Mesenchymal stem cell (in vitro differentiated cells and primary cell): ENCODE results near the gene C16orf78.

Source experiments
- DNase-seq: peaks from one replicate; pipeline ENCODE4 v3.0.0-alpha.2; 2013
- H2AFZ ChIP-seq: one replicate; pipeline ENCODE4 v1.6.1; 2013; ENCODE audit warnings: low read depth, mild to moderate bottlenecking, control low read depth, inconsistent platforms, low read length, moderate library complexity
- H2AK5ac ChIP-seq: 2 replicates; pipeline ENCODE4 v1.6.1; 2013; ENCODE audit warnings: low read length, moderate library complexity, mild to moderate bottlenecking, inconsistent platforms; ENCODE audit not compliant: severe bottlenecking
- H2BK120ac ChIP-seq: one replicate; pipeline ENCODE4 v1.6.1; 2013; ENCODE audit warnings: low read depth, mild to moderate bottlenecking, inconsistent platforms, low read length, moderate library complexity
- H2BK12ac ChIP-seq, 2 experiments: one replicate each; pipeline ENCODE4 v1.6.1; 2013; ENCODE audit warnings: inconsistent platforms in 2 of 2, low read length in 2 of 2, mild to moderate bottlenecking in 2 of 2, moderate library complexity in 2 of 2, control low read depth in 1 of 2
- H2BK15ac ChIP-seq: one replicate; pipeline ENCODE4 v1.6.1; 2013; ENCODE audit warnings: mild to moderate bottlenecking, low read depth, inconsistent platforms; ENCODE audit not compliant: poor library complexity, severe bottlenecking
- H2BK5ac ChIP-seq: 2 replicates; pipeline ENCODE4 v1.6.1; 2013; ENCODE audit warnings: low read depth, mild to moderate bottlenecking, low read length, control low read depth, inconsistent platforms; ENCODE audit not compliant: poor library complexity, severe bottlenecking
- H3K14ac ChIP-seq, 2 experiments: one replicate each; pipeline ENCODE4 v1.6.1; 2013; ENCODE audit warnings: inconsistent platforms in 2 of 2, low read length in 2 of 2, control low read depth in 1 of 2, mild to moderate bottlenecking in 1 of 2, moderate library complexity in 1 of 2
- H3K18ac ChIP-seq, 2 experiments: one replicate each; pipeline ENCODE4 v1.6.1; 2013; ENCODE audit warnings: inconsistent platforms in 2 of 2, low read length in 2 of 2, control low read depth in 1 of 2, low read depth in 1 of 2, mild to moderate bottlenecking in 1 of 2
- H3K23ac ChIP-seq, 2 experiments: one replicate each; pipeline ENCODE4 v1.6.1; 2013; ENCODE audit warnings: inconsistent platforms in 2 of 2, low read length in 2 of 2, mild to moderate bottlenecking in 2 of 2, moderate library complexity in 2 of 2, control low read depth in 1 of 2
- H3K27ac ChIP-seq: 2 replicates; pipeline ENCODE4 v1.5.1; 2013; ENCODE audit warnings: mild to moderate bottlenecking, moderate library complexity, low read length, control low read depth, inconsistent platforms; ENCODE audit not compliant: poor library complexity, severe bottlenecking
- H3K27me3 ChIP-seq, 2 experiments: 2 replicates each; pipeline versions ENCODE4 v1.6.1 to v1.7.0; 2013; ENCODE audit warnings: low read length in 2 of 2, mild to moderate bottlenecking in 2 of 2, moderate library complexity in 2 of 2, control low read depth in 1 of 2, inconsistent platforms in 1 of 2; ENCODE audit not compliant: control insufficient read depth in 1 of 2, insufficient read depth in 1 of 2
- H3K36me3 ChIP-seq, 2 experiments: 2 replicates each; pipeline versions ENCODE4 v1.6.1 to v1.7.0; 2013; ENCODE audit warnings: low read length in 2 of 2, control low read depth in 1 of 2, inconsistent platforms in 1 of 2, low read depth in 1 of 2, mild to moderate bottlenecking in 1 of 2; ENCODE audit not compliant: insufficient read depth in 2 of 2, control insufficient read depth in 1 of 2
- H3K4ac ChIP-seq, 2 experiments: one replicate each; pipeline ENCODE4 v1.6.1; 2013; ENCODE audit warnings: inconsistent platforms in 2 of 2, low read length in 2 of 2, mild to moderate bottlenecking in 2 of 2, moderate library complexity in 2 of 2, control low read depth in 1 of 2, low read depth in 1 of 2
- H3K4me1 ChIP-seq: 2 replicates; pipeline ENCODE4 v1.6.1; 2013; ENCODE audit warnings: low read depth, low read length, control low read depth; ENCODE audit not compliant: control insufficient read depth, insufficient read depth
- H3K4me2 ChIP-seq: 2 replicates; pipeline ENCODE4 v1.6.1; 2013; ENCODE audit warnings: low read length, mild to moderate bottlenecking, inconsistent platforms; ENCODE audit not compliant: poor library complexity, severe bottlenecking
- H3K4me3 ChIP-seq, 2 experiments: 2 replicates each; pipeline versions ENCODE4 v1.5.1 to v1.7.0; 2013; ENCODE audit warnings: low read length in 2 of 2, mild to moderate bottlenecking in 2 of 2, control low read depth in 1 of 2, low read depth in 1 of 2; ENCODE audit not compliant: insufficient read depth in 1 of 2
- H3K79me1 ChIP-seq: replicated peaks from 2 replicates; pipeline ENCODE4 v1.6.1; 2013; ENCODE audit warnings: mild to moderate bottlenecking, control low read depth, low read length, inconsistent platforms; ENCODE audit not compliant: poor library complexity, severe bottlenecking
- H3K9ac ChIP-seq: 2 replicates; pipeline ENCODE4 v1.7.0; 2013; ENCODE audit warnings: mild to moderate bottlenecking, low read length, moderate library complexity
- H3K9me3 ChIP-seq: 2 replicates; pipeline ENCODE4 v1.7.0; 2013; ENCODE audit warnings: mild to moderate bottlenecking, low read length; ENCODE audit not compliant: control insufficient read depth
- H4K8ac ChIP-seq: one replicate; pipeline ENCODE4 v1.6.1; 2013; ENCODE audit warnings: inconsistent platforms, mild to moderate bottlenecking, low read length, moderate library complexity
- H4K91ac ChIP-seq: one replicate; pipeline ENCODE4 v1.6.1; 2013; ENCODE audit warnings: mild to moderate bottlenecking, low read length, inconsistent platforms
- WGBS: methylation state at CpG from one replicate; pipeline ENCODE4 v1.1.7; 2013; ENCODE audit warnings: mixed read lengths; 5-methylcytosine and 5-hydroxymethylcytosine counted together

C16orf78 gene

DNA sequence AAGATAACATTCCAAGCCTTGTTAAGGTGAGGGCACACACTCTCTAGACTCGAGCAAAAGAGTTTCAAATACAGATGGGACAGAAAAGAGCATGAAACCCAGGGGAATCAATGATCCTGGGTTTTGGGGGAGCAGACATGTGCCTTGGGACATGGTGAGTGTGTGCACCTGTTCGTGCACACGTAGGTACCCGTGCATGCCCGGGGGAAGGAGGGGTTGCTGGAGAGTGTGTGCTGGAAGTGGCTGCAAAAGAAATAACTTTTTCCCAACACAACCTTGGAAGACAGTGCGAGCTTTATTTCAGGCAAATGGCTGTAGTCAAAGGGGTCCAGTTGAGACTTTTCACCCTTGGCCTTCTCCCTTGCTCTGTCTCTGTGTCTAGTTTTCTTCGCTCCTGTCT is 62.6 kb downstream of the C16orf78 start:
- H2BK120ac ChIP-seq, result no peak overlapping the region
- no peak overlapping the region for H3K27ac ChIP-seq
- DNase-seq, result no peak
- peaks cover 16 to 66% of the 10 kb centered on the region in 2 experiments for H3K27me3 ChIP-seq
- WGBS, result 81% methylated on average over 4 of the region's 7 CpGs
- no peak overlapping the region for H2BK5ac ChIP-seq
- H3K36me3 ChIP-seq, result no peaks in the 10 kb centered on the region
- H3K18ac ChIP-seq, result no peak overlapping the region
- H2BK15ac ChIP-seq, result no peak overlapping the region
- H4K8ac ChIP-seq, result no peak overlapping the region
- H3K9me3 ChIP-seq, result no peaks in the 10 kb centered on the region
- no peak overlapping the region for H2AFZ ChIP-seq
- H2AK5ac ChIP-seq, result no peak overlapping the region
- H3K14ac ChIP-seq, result no peak overlapping the region
- no peak overlapping the region for H3K9ac ChIP-seq
- no peak overlapping the region for H4K91ac ChIP-seq
- H3K4ac ChIP-seq, result no peak overlapping the region
- no peak overlapping the region for H3K23ac ChIP-seq
- H2BK12ac ChIP-seq, result no peak overlapping the region
- no peak overlapping the region for H3K4me3 ChIP-seq
- no peaks in the 10 kb centered on the region for H3K79me1 ChIP-seq
- no peaks in the 10 kb centered on the region for H3K4me1 ChIP-seq
- H3K4me2 ChIP-seq, result no peak overlapping the region

DNA sequence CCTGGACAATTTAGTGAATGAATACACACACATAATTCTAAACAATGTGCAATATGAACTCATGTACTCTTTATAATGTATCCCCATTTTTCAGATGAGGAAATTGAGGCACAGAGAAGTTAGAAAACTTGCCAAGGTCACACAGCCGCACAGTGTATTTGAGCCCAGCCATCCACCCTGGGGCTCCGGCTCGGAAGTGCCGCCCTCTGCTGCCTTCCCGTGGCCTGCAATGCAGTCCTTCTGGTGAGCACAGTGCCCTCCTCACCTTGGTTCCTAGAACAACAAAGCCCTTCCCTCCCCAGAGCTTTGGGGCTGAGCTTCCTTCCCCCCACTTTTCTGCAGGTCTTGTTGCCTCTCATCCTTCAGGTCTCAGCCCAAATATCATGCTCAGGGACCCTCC is 63.7 kb downstream of the C16orf78 start:
- H4K8ac ChIP-seq, result no peak overlapping the region
- no peak overlapping the region for H3K9ac ChIP-seq
- peaks cover 3% of the 10 kb centered on the region for H3K4me1 ChIP-seq
- H2BK5ac ChIP-seq, result no peak overlapping the region
- no peak for DNase-seq
- H2BK120ac ChIP-seq, result no peak overlapping the region
- H3K27ac ChIP-seq, result no peak overlapping the region
- no peak overlapping the region for H3K23ac ChIP-seq
- H2AFZ ChIP-seq, result no peak overlapping the region
- H2AK5ac ChIP-seq, result no peak overlapping the region
- H2BK15ac ChIP-seq, result no peak overlapping the region
- no peak overlapping the region for H2BK12ac ChIP-seq
- H3K4ac ChIP-seq, result no peak overlapping the region
- WGBS, result 69% methylated on average over 5 of the region's 5 CpGs
- H3K4me2 ChIP-seq, result no peak overlapping the region
- H3K36me3 ChIP-seq, result no peaks in the 10 kb centered on the region
- peaks cover 23 to 67% of the 10 kb centered on the region in 2 experiments for H3K27me3 ChIP-seq
- H3K4me3 ChIP-seq, result no peak overlapping the region
- no peak overlapping the region for H3K14ac ChIP-seq
- H3K79me1 ChIP-seq, result no peaks in the 10 kb centered on the region
- no peaks in the 10 kb centered on the region for H3K9me3 ChIP-seq
- H4K91ac ChIP-seq, result no peak overlapping the region
- H3K18ac ChIP-seq, result no peak overlapping the region

DNA sequence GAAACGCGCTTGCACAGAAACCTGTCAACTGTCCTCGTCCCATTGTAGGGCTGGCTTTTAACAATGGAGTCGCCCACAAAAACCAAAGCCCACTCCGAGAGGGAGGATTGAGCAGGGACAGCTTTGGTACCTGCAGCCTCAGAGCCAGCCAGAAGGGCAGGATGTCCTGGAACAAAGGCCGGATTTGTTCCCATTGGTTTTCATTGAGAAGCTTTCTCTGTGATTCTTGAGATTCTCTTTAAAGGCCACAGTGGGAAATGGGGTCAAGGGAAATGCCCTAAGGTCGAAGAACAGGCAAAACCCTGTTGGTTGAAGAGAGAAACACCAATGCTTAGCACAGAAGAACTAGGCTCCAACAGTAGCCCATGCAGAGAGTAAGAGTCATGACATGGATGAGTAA is 65.4 kb downstream of the C16orf78 start:
- Histone ChIP-seq H3K4ac (no peak overlapping the region), H4K8ac (no peak overlapping the region), H3K18ac (no peak overlapping the region), H2BK15ac (no peak overlapping the region), H2BK12ac (no peak overlapping the region), H2BK120ac (no peak overlapping the region), H3K27me3 (peaks cover 34 to 70% of the 10 kb centered on the region in 2 experiments), H2BK5ac (no peak overlapping the region), H3K23ac (no peak overlapping the region), H3K36me3 (no peaks in the 10 kb centered on the region), H3K9ac (no peak overlapping the region), H3K27ac (no peak overlapping the region), H4K91ac (no peak overlapping the region), H3K4me1 (peaks cover 3% of the 10 kb centered on the region), H3K79me1 (no peaks in the 10 kb centered on the region), H3K14ac (no peak overlapping the region), H3K4me3 (no peak overlapping the region), H2AFZ (no peak overlapping the region), H3K9me3 (no peaks in the 10 kb centered on the region), H2AK5ac (no peak overlapping the region), H3K4me2 (no peak overlapping the region)
- DNase-seq, result no peak
- 75% methylated on average over 7 of the region's 7 CpGs for WGBS

DNA sequence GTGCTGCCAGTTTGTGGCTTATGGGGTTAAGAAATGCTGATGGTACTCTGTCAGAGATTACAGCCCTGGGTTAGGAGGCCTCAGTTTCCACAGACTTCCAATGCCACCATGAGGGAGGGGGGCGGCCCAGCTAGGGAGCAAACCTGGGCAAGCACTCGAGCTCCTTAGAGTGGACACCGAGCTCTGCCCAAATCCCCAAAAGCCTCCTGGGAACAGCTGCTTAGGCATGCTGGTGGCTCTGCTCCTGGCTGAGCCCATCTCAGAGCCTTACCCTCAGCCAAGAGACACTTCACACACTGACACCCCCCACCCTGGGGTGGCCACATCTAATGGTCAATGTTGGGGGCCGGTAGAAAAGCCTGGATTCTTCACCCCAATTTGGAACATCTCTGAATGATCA is 66.1 kb downstream of the C16orf78 start:
- Histone ChIP-seq H3K14ac (no peak overlapping the region), H3K27me3 (peaks cover 40 to 71% of the 10 kb centered on the region in 2 experiments), H2BK120ac (no peak overlapping the region)

More for the DNA sequence above, 66.1 kb downstream of the C16orf78 start:
- H3K79me1 ChIP-seq, result no peaks in the 10 kb centered on the region
- no peak overlapping the region for H2BK15ac ChIP-seq
- no peaks in the 10 kb centered on the region for H3K36me3 ChIP-seq
- WGBS, result 82% methylated on average over 4 of the region's 4 CpGs
- no peak overlapping the region for H3K27ac ChIP-seq
- no peak overlapping the region for H3K4me2 ChIP-seq
- H2BK5ac ChIP-seq, result no peak overlapping the region
- no peak overlapping the region for H3K23ac ChIP-seq
- H3K9me3 ChIP-seq, result no peaks in the 10 kb centered on the region
- no peak for DNase-seq
- H2AK5ac ChIP-seq, result no peak overlapping the region
- H4K8ac ChIP-seq, result no peak overlapping the region
- H3K4me3 ChIP-seq, result no peak overlapping the region
- H3K4ac ChIP-seq, result no peak overlapping the region
- no peak overlapping the region for H2BK12ac ChIP-seq
- no peak overlapping the region for H4K91ac ChIP-seq
- H3K4me1 ChIP-seq, result peaks cover 3% of the 10 kb centered on the region
- no peak overlapping the region for H2AFZ ChIP-seq
- H3K9ac ChIP-seq, result no peak overlapping the region
- no peak overlapping the region for H3K18ac ChIP-seq
